Kidney (tissue), 14 donors: ENCODE results near the gene MYADML2. TPM values are rescaled to one million over a fixed set of nuclear protein-coding genes. Genes with fewer than 3 reads are reported as not detected.

Experiments
- DNase-seq, 5 donors: peaks; one replicate each; pipeline ENCODE4 v3.0.0-alpha.2; 2013 to 2020
- FAIRE-seq: peaks from 2 replicates; lab custom pipeline; 2012; peaks lifted over from hg19 to GRCh38; lab: Jason Lieb, UNC
- H3K27ac ChIP-seq, 2 donors: one replicate each; pipeline ENCODE4 v1.7.0; 2013; ENCODE audit warnings: low read depth in 2 of 2, low read length in 2 of 2, inconsistent platforms in 1 of 2
- H3K27me3 ChIP-seq: one replicate; pipeline ENCODE4 v1.7.1; 2013; ENCODE audit warnings: low read length, inconsistent platforms; ENCODE audit not compliant: control insufficient read depth, insufficient read depth
- H3K36me3 ChIP-seq, 3 donors: one replicate each; pipeline versions ENCODE4 v1.7.0 to v1.7.1; 2013; ENCODE audit warnings: low read length in 3 of 3, control low read depth in 1 of 3, inconsistent platforms in 1 of 3; ENCODE audit not compliant: insufficient read depth in 3 of 3, control insufficient read depth in 2 of 3
- H3K4me1 ChIP-seq, 3 donors: one replicate each; pipeline versions ENCODE4 v1.7.0 to v1.7.1; 2013; ENCODE audit warnings: low read length in 3 of 3, inconsistent platforms in 1 of 3, low read depth in 1 of 3; ENCODE audit not compliant: control insufficient read depth in 2 of 3, insufficient read depth in 2 of 3
- H3K4me3 ChIP-seq, 3 donors: one replicate each; pipeline versions ENCODE4 v1.7.0 to v1.8.1; 2013; ENCODE audit warnings: low read length in 3 of 3, control low read depth in 1 of 3, inconsistent platforms in 1 of 3
- H3K9ac ChIP-seq, 3 donors: one replicate each; pipeline versions ENCODE4 v1.7.0 to v1.7.1; 2013; ENCODE audit warnings: low read length in 3 of 3, control low read depth in 1 of 3, inconsistent platforms in 1 of 3
- H3K9me3 ChIP-seq, 3 donors: one replicate each; pipeline versions ENCODE4 v1.7.0 to v1.7.1; 2013; ENCODE audit warnings: low read length in 3 of 3, control low read depth in 1 of 3, inconsistent platforms in 1 of 3; ENCODE audit not compliant: control insufficient read depth in 2 of 3, insufficient read depth in 1 of 3
- CTCF ChIP-seq: IDR thresholded peaks from 3 replicates; pipeline ENCODE4 v1.5.1; 2012; ENCODE audit warnings: mild to moderate bottlenecking, moderate library complexity, borderline replicate concordance; ENCODE audit not compliant: insufficient read depth; ENCODE audit errors: extremely low read depth
- intact Hi-C: fragments of 100-400 bp; cut with DNase I; formaldehyde crosslinking; loops from one replicate; pipeline ENCODE4 v1.11.1; 2022
- polyA plus RNA-seq: library from polyadenylated mRNA; stranded (reverse); fragments of 350-450 nt; fragmentation: Illumina TruSeq; extraction: RNeasy Lipid Tissue Mini Kit (QIAGEN cat#74804); gene quantifications from one replicate; pipeline ENCODE4 v1.2.3, GENCODE V29; 2014; ENCODE audit warnings: low read depth, low replicate concordance; ENCODE audit not compliant: insufficient read depth
- total RNA-seq: library from RNA; stranded (reverse); fragmentation: NEBNext Ultra II Directional; extraction: Animal tissue kit (Norgen Biotek cat#: 25700); gene quantifications from one replicate; pipeline ENCODE4 v1.2.1, GENCODE V29; 2021
- donor health status: control.
- donor health status: control.
- donor health status: control.
- donor health status: control.
- donor health status: control.
- donor health status: DM: yes; HTN: yes; CAD: no.
- donor health status: Normal renal cell carcinoma (clear cell type).

Gene MYADML2
- total and polyA plus RNA-seq, 2 donors from 2014 or later, result not detected

- TF ChIP-seq CTCF, result no peak
- H3K9me3 ChIP-seq, result no peaks in the 10 kb centered on the region
Measured at GRCh38 chr17:81927152-81927652, 19.8 kb downstream of the MYADML2 start.

GRCh38 chr17:81926451-81927151 is 20.4 kb downstream of the MYADML2 start:
- intact Hi-C loops, result no loop called here

More at GRCh38 chr17:81927152-81927652, 19.8 kb downstream of the MYADML2 start:
- peaks cover 0 to 2% (median 2%) of the 10 kb centered on the region in 3 donors for H3K36me3 ChIP-seq
- intact Hi-C loops, result no loop called here
- no peak for FAIRE-seq
- no peak for DNase-seq
- H3K4me3 ChIP-seq, result peak overlapping the region in 2 of 3 donors; percentile 59 to 68
- H3K27ac ChIP-seq, result peak overlapping the region; percentile 78 to 91
- peak overlapping the region in 2 of 3 donors; percentile 25 to 80 for H3K9ac ChIP-seq
- H3K27me3 ChIP-seq, result no peaks in the 10 kb centered on the region
- H3K4me1 ChIP-seq, result peaks cover 0 to 37% (median 23%) of the 10 kb centered on the region in 3 donors

GRCh38 chr17:81925860-81926450 is 21.1 kb downstream of the MYADML2 start:
- peak overlapping the region in 2 of 3 donors; percentile 38 to 80 for H3K9ac ChIP-seq
- no peaks in the 10 kb centered on the region for H3K27me3 ChIP-seq
- H3K4me1 ChIP-seq, result peaks cover 0 to 42% (median 23%) of the 10 kb centered on the region in 3 donors
- TF ChIP-seq CTCF, result no peak
- FAIRE-seq (no peak), DNase-seq (no peak)
- peaks cover 0 to 6% (median 4%) of the 10 kb centered on the region in 3 donors for H3K36me3 ChIP-seq
- H3K27ac ChIP-seq, result peak overlapping the region; percentile 78 to 91
- H3K9me3 ChIP-seq, result no peaks in the 10 kb centered on the region
- peak overlapping the region; percentile 16 to 68 (median 59) for H3K4me3 ChIP-seq
- intact Hi-C loops, result no loop called here

More at GRCh38 chr17:81926451-81927151, 20.4 kb downstream of the MYADML2 start:
- peak overlapping the region; percentile 78 to 91 for H3K27ac ChIP-seq
- no peak for TF ChIP-seq CTCF
- H3K9ac ChIP-seq, result peak overlapping the region in 2 of 3 donors; percentile 38 to 80
- no peaks in the 10 kb centered on the region for H3K9me3 ChIP-seq
- peak; percentile 54 to 93 (median 84) for DNase-seq
- H3K4me3 ChIP-seq, result peak overlapping the region in 2 of 3 donors; percentile 59 to 68
- H3K36me3 ChIP-seq, result peaks cover 0 to 6% (median 4%) of the 10 kb centered on the region in 3 donors
- H3K27me3 ChIP-seq, result no peaks in the 10 kb centered on the region
- H3K4me1 ChIP-seq, result peaks cover 0 to 39% (median 23%) of the 10 kb centered on the region in 3 donors
- FAIRE-seq, result no peak
